T47D (cell line): Measurements from ENCODE around the gene MYO15B.
"Not testable (repeated sequence)": the region's sequence is repeated elsewhere in the genome, so short reads cannot be mapped to it uniquely, and the experiment has no call there.

Source experiments
- DNase-seq, 2 experiments: peaks; one replicate each; pipeline versions ENCODE4 v3.0.0 to v3.0.0-alpha.2; 2011 to 2012; ENCODE audit warnings: low read depth in 1 of 2, low spot score in 1 of 2
- JUND ChIP-seq: IDR thresholded peaks from 2 replicates; pipeline ENCODE4 v1.6.1; 2012; ENCODE audit warnings: low read depth
- in situ Hi-C: cut with HindIII; loops from 2 replicates; pipeline ENCODE4 v1.10.0; 2016; ENCODE audit warnings: low sequenced_read_pairs, low pct_unique_long_range_greater_than_20kb

Gene MYO15B

GRCh38 chr17:75591722-75592302, 4.2 kb downstream of the MYO15B start:
- in situ Hi-C loops = no loop called here
- DNase-seq = no peak
- no peak for TF ChIP-seq JUND

- no peak for TF ChIP-seq JUND
- DNase-seq = no peak
- in situ Hi-C loops = no loop called here
Observed at GRCh38 chr17:75592348-75593020, 4.9 kb downstream of the MYO15B start.

- DNase-seq, in situ Hi-C loops: not testable (repeated sequence)
Observed at GRCh38 chr17:75593430-75593829, 5.8 kb downstream of the MYO15B start.

- in situ Hi-C loops = no loop called here
- DNase-seq = no peak
- no peak for TF ChIP-seq JUND
Observed at GRCh38 chr17:75594499-75595283, 7.1 kb downstream of the MYO15B start.

- in situ Hi-C loops = no loop called here
- TF ChIP-seq JUND = no peak
- DNase-seq = no peak
Observed at GRCh38 chr17:75595284-75595919, 7.8 kb downstream of the MYO15B start.

GRCh38 chr17:75595920-75596313, 8.3 kb downstream of the MYO15B start:
- TF ChIP-seq JUND = no peak
- in situ Hi-C loops = no loop called here

GRCh38 chr17:75596320-75597087, 8.9 kb downstream of the MYO15B start:
- TF ChIP-seq JUND = no peak
- in situ Hi-C loops = no loop called here
- DNase-seq = no peak

More at GRCh38 chr17:75595920-75596313, 8.3 kb downstream of the MYO15B start:
- DNase-seq = no peak

GRCh38 chr17:75601057-75601987, 13.7 kb downstream of the MYO15B start:
- TF ChIP-seq JUND = no peak
- DNase-seq = peak in 1 of 2 experiments; percentile 78
- in situ Hi-C loops = no loop called here

- in situ Hi-C loops = no loop called here
Observed at GRCh38 chr17:75602644-75603043, 15.0 kb downstream of the MYO15B start.

GRCh38 chr17:75603123-75603522, 15.5 kb downstream of the MYO15B start:
- TF ChIP-seq JUND = no peak
- in situ Hi-C loops = no loop called here
- DNase-seq = no peak

More at GRCh38 chr17:75602644-75603043, 15.0 kb downstream of the MYO15B start:
- TF ChIP-seq JUND = no peak
- no peak for DNase-seq

- DNase-seq = no peak
- TF ChIP-seq JUND = no peak
- in situ Hi-C loops = no loop called here
Observed at GRCh38 chr17:75604034-75604695, 16.6 kb downstream of the MYO15B start.
